Measurements from ENCODE around the gene STOX2. TPM values are rescaled to one million over a fixed set of nuclear protein-coding genes. Genes with fewer than 3 reads are reported as not detected.

STOX2 gene
- total and polyA plus RNA-seq, 10 donors, result 0.53 to 42.8 (median 28.6) TPM

DNA sequence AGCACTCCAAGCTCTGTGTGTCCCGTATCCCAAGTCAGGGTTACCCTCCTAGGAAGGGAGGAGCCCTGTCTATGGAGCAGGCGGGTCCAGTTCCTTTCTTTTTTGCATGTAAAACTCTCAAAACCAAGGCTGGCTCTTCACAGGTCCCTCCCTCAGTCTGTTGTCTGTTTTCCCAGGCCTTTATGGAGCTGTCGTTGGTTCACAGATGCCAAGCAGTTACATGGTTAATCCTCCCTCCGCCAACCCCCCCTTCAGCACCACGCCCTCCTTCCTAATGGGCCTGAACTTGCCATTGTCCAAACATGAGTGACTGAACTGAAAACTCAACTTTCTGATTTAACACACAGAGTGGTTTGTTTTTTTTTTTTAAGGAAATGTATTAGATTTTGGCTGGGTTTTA, 148.3 kb downstream of the STOX2 start:
- intact Hi-C loops (cut with DNase I; ENCODE audit: low total_unique reads), result no loop called here
- H3K27ac ChIP-seq, result no peak overlapping the region
- H3K27me3 ChIP-seq (replicated peaks in 1 of 7), result no peaks in the 10 kb centered on the region
- H3K36me3 ChIP-seq, result no peaks in the 10 kb centered on the region
- TF ChIP-seq POLR2AphosphoS5 (IDR thresholded peaks at IDR 0.05), result no peak
- no peak overlapping the region for H3K4me3 ChIP-seq
- WGBS, 5 donors, result 65 to 90% (median 77%) methylated on average over 5 of the region's 5 CpGs
- no peak for DNase-seq
- no peaks in the 10 kb centered on the region for H3K4me1 ChIP-seq
- H3K9me3 ChIP-seq, result peaks cover 0 to 12% (median 6%) of the 10 kb centered on the region in 8 donors

DNA sequence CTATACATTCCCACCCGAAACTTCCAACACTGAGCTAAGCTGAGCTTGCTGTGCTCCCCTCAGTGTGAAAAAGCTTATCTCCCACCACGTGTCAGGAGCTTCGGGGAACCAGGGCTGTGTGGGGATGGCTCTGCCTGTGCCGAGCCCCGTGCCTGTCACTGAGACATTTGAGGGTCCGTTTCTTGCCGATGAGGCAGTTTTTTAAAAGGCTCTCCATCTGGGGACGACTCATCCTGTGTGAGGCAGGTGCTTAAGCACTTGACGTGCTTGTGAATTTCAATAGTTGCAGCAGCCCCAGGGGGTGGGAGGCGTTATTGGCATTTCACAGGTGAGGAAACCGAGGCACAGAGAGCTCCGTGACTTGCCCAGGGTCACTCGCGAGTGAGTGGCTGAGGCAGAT, 151.8 kb downstream of the STOX2 start:
- intact Hi-C loops (cut with DNase I; ENCODE audit: low total_unique reads), result no loop called here
- no peak overlapping the region for H3K4me3 ChIP-seq
- no peak overlapping the region for H3K27ac ChIP-seq
- DNase-seq, result no peak
- TF ChIP-seq POLR2A (IDR thresholded peaks at IDR 0.05) (no peak), POLR2AphosphoS5 (IDR thresholded peaks at IDR 0.05) (no peak)
- TF ChIP-seq, protein P1, sequence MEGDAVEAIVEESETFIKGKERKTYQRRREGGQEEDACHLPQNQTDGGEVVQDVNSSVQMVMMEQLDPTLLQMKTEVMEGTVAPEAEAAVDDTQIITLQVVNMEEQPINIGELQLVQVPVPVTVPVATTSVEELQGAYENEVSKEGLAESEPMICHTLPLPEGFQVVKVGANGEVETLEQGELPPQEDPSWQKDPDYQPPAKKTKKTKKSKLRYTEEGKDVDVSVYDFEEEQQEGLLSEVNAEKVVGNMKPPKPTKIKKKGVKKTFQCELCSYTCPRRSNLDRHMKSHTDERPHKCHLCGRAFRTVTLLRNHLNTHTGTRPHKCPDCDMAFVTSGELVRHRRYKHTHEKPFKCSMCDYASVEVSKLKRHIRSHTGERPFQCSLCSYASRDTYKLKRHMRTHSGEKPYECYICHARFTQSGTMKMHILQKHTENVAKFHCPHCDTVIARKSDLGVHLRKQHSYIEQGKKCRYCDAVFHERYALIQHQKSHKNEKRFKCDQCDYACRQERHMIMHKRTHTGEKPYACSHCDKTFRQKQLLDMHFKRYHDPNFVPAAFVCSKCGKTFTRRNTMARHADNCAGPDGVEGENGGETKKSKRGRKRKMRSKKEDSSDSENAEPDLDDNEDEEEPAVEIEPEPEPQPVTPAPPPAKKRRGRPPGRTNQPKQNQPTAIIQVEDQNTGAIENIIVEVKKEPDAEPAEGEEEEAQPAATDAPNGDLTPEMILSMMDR (IDR thresholded peaks at IDR 0.05 in 8 of 11, conservative IDR thresholded peaks at IDR 0.05 in 3 of 11), result no peak
- H3K9me3 ChIP-seq, result no peaks in the 10 kb centered on the region
- H3K27me3 ChIP-seq (replicated peaks in 1 of 7), result no peaks in the 10 kb centered on the region
- no peaks in the 10 kb centered on the region for H3K4me1 ChIP-seq
- 83 to 90% (median 89%) methylated on average over 12 to 14 of the region's 14 CpGs for WGBS, 5 donors
- H3K36me3 ChIP-seq, result no peaks in the 10 kb centered on the region

DNA sequence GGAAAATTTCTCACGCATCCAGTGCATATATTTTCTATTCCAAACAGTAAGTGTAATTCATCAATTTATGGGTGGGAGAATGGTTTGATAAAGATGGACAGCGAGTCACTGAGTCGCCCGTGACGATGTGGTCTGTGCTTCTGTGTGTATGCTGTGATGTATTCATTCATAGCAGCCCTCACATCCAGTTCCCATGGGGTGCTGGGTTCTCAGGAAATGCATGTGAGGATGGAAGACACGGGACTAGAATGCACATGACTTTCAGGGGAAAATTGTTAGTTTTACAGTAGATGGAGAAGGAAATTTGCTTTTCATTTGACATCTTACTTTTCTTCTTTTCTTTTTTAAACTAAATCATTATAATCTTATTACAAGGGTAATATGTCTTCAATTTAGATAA, 152.9 kb downstream of the STOX2 start:
- WGBS, 5 donors, result 78 to 93% (median 92%) methylated on average over 6 of the region's 6 CpGs
- Histone ChIP-seq H3K9me3 (no peaks in the 10 kb centered on the region), H3K4me3 (no peak overlapping the region), H3K4me1 (no peaks in the 10 kb centered on the region), H3K27me3 (replicated peaks in 1 of 7) (no peaks in the 10 kb centered on the region), H3K27ac (no peak overlapping the region), H3K36me3 (no peaks in the 10 kb centered on the region)
- intact Hi-C loops (cut with DNase I; ENCODE audit: low total_unique reads), result no loop called here
- no peak for DNase-seq
- no peak for TF ChIP-seq POLR2A (IDR thresholded peaks at IDR 0.05)
- TF ChIP-seq, protein P1 (IDR thresholded peaks at IDR 0.05 in 8 of 11, conservative IDR thresholded peaks at IDR 0.05 in 3 of 11), result no peak
- no peak for TF ChIP-seq POLR2AphosphoS5 (IDR thresholded peaks at IDR 0.05)

DNA sequence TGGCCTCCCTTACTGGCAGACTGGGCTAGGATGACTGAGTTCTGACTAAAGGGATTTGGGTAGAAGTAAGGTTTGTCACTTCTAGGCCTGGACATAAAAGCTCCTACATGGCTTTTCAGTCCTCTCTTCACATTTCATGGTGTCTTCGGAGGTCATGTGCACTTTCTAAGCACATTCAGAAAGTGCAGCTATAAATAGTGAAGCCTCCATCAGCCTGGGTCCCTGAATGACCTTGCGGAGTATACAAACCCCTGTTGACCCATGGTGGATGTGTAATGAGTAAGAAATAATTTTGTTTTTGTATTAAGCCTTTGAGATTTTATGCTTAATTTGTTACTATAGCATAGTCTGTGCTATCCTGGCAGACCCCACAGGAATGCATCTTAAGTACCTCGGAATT, 154.0 kb downstream of the STOX2 start:
- Histone ChIP-seq H3K36me3 (no peaks in the 10 kb centered on the region), H3K4me3 (no peak overlapping the region), H3K27me3 (replicated peaks in 1 of 7) (no peaks in the 10 kb centered on the region), H3K27ac (no peak overlapping the region), H3K9me3 (no peaks in the 10 kb centered on the region), H3K4me1 (no peaks in the 10 kb centered on the region)
- no peak for TF ChIP-seq POLR2AphosphoS5 (IDR thresholded peaks at IDR 0.05)
- no peak for TF ChIP-seq POLR2A (IDR thresholded peaks at IDR 0.05)
- TF ChIP-seq, protein P1 (IDR thresholded peaks at IDR 0.05 in 8 of 11, conservative IDR thresholded peaks at IDR 0.05 in 3 of 11), result no peak
- intact Hi-C loops (cut with DNase I; ENCODE audit: low total_unique reads), result no loop called here
- no peak for DNase-seq
- 77 to 96% (median 92%) methylated on average over 3 of the region's 3 CpGs for WGBS, 5 donors

DNA sequence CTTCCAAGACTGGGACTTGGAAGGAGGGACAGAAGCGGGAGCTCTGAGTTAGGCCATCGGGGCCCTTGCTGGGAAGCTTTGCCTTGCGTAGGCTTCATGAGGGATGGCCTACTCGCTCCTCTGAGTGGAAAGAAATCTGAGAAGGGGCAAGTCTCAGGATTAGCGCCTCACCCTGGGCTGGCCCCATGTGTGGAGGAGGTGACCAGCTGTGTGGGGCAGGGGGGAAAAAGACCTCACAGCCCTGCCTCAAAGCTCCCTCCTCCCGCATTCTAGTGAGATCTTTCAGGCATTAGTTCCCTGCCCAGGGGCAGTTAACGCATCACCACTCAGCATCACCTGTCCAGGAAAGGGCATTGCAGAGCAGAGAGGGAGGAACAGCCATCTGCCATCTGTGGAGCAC, 156.5 kb downstream of the STOX2 start:
- Histone ChIP-seq H3K4me1 (peaks cover 0 to 6% (median 2%) of the 10 kb centered on the region in 6 donors), H3K27me3 (replicated peaks in 1 of 7) (no peaks in the 10 kb centered on the region), H3K36me3 (no peaks in the 10 kb centered on the region), H3K4me3 (no peak overlapping the region), H3K27ac (no peak overlapping the region), H3K9me3 (no peaks in the 10 kb centered on the region)
- DNase-seq, result no peak
- TF ChIP-seq, protein P1 (IDR thresholded peaks at IDR 0.05 in 8 of 11, conservative IDR thresholded peaks at IDR 0.05 in 3 of 11), result no peak
- no peak for TF ChIP-seq POLR2A (IDR thresholded peaks at IDR 0.05)
- no peak for TF ChIP-seq POLR2AphosphoS5 (IDR thresholded peaks at IDR 0.05)
- intact Hi-C loops (cut with DNase I; ENCODE audit: low total_unique reads), result no loop called here
- 92 to 96% (median 92%) methylated on average over 7 of the region's 7 CpGs for WGBS, 5 donors
